Measurements from ENCODE around the gene GMFB.
"Not testable (repeated sequence)": the region's sequence is repeated elsewhere in the genome, so short reads cannot be mapped to it uniquely, and the experiment has no call there.

The GMFB gene

GRCh38 chr14:54490445-54491175 lies 1.8 kb upstream of the GMFB start:
- DNase-seq = no peak

GRCh38 chr14:54489731-54490444 lies 1.1 kb upstream of the GMFB start:
- no peak for DNase-seq

GRCh38 chr14:54489318-54489683 lies 521 bp upstream of the GMFB start:
- DNase-seq = no peak

- no peak for DNase-seq
These were observed 498 bp downstream of the GMFB start for GRCh38 chr14:54488318-54488645.

DNA sequence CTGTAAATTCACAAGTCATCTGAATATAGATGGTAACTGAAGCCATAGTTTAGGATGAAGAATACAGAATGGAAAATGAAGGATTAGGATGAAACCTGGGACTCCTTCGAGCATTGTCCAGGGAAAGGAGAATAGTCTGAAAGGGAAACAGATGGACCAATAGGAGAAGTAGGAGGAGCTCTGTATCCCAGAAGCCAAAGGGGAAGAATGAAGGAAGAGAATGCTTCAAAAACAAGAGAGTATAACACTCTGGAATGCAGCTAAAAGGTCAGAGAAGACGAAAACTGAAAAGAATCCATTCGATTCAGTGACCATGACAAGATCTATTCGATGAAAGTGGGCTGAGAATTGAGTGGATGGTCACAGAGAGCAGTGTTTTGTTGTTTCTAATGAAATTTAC lies 1.0 kb downstream of the GMFB start:
- DNase-seq = no peak

- DNase-seq = no peak
These were observed 2.1 kb downstream of the GMFB start for GRCh38 chr14:54486685-54487084.

DNA sequence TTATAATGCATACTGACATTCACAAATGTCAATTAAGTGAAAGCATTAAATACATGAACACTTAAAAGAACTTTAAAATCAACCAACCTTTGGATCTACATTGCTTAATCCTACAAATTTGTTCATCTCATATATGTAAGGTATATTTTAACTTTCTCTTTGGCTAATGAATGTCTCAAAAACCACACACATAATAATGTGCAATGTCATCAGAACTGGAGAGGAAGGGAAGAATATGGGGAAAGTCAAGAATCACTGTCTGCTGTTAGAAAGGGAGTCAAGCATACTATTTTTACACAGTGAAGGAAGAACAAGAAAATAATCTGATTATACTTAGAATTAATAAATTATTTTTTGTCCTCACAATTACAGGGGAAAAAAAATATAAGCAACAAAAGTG lies 4.9 kb downstream of the GMFB start:
- no peak for DNase-seq

DNA sequence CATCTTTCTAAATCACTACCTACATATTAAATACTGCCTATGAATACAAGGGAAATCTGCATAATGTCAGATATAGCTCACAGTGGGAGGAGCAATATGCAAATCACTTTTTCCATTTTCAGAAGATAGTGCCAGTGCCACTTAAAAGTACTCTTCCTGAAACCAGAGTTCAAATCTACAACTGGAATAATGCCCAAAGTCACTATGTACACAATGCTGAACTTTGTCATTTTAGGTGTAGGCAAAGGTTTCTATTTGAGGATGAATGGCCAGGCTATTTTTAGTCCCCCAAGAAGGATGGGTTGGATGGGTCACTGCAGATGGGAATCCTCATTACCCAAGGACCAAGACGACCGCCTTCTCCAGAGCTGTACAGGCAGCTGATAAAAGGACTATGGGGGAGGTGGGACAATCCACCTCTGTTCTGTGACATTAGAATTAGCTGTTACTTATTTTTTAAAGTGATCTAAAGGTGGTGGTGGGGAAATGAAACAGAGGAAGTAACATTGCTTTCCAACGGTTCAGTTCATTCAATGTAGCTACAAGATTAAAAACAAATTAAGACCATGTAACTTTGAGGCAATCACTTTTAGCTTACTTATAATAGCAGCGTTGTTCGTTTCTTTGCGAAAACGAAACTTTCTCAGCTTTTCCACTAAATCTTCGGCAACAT lies 5.6 kb downstream of the GMFB start:
- no peak for DNase-seq

DNA sequence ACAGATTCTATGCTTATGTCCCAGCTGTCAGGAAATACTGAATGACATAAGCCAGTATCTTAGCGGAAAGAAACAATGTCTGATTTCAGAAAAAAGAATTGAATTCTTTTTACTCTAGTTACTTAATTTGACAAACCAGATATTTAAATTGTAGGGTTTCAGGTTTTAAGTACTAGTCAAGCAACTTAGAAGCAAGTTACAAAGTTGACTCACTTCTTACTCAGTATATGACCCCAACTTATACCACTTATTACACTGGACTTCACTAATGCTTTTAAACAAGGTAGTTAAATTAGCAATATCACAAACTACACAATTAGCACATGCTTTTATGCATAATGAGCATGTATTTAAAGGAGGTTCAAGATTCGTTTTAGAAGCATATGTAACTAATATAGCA lies 7.1 kb downstream of the GMFB start:
- DNase-seq = no peak

DNA sequence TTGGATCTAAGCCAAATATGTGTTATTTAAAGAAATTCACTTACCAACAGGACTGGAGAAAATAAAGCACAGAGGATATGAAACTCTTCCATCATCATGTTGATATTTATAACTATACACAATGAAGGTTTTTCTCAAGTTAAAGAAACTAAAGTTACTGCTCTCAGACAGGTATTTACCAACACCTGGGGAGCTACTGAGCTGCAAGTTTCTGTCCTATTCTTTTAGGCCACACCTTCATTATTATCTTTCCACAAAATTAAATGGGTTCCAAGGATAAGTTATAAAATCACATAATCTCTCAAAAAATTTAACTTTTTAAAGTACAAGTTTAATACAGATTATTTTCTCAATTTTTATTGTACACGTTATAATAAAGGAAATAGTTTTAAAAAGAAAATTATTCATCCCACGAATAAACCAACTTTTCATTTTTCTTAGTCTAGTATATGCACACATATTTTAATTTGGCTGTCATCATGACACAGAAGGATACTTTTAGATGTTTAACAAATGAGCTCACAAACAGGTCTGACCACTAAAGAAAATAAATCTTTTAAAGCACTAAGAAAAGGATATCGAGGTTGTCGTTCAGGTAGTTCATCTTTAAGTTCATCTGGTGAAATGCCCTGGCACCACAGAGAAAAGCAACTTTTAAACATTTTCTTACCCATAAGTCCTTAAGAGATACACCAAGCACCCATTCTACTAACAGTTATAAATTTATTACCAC lies 7.8 kb downstream of the GMFB start:
- DNase-seq = no peak

DNA sequence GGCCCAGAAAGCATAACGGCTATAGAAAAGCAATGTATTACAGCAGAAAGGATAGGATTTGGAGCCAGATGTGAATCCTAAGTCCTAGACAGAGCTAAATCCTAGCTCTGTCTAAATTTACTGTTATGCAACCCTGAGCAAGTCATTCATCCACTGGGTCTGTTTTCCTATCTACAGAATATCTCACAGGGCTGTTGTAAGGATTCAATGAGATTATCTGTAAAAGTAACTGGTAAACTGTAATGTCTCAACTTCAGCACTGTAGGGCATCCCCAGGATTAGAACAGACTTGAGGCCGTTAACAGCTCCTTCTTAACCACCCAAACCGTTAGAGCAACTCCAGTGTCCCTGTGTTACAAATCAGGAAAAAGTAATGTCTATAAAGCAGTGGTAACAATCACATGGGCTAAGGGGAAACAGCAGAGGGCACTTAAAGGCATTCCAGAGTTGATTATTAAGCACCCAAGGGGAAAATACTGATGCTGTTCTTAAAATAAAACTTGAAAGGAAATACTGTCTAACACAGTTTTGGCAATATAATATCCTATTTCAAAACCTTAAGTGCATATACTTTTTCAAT lies 10.1 kb downstream of the GMFB start:
- no peak for DNase-seq

DNA sequence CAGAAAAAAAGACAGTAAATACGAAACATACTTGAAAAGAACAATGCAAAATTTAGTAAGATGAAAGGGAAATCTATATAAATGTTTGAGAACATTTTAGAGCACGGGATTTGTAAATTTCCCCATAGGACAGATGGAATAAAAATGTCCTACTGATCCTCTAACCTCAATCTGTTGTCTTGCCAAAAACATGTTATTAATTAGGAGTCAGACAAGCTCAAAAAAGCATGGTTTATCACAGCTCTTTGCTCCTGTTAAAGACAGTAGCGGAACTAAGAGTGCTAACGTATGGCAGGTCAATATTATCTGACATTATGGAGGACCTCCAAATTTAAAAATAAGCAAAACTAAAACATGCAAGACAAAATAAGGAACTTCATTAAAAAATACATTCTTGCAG lies 12.9 kb downstream of the GMFB start:
- DNase-seq = no peak

DNA sequence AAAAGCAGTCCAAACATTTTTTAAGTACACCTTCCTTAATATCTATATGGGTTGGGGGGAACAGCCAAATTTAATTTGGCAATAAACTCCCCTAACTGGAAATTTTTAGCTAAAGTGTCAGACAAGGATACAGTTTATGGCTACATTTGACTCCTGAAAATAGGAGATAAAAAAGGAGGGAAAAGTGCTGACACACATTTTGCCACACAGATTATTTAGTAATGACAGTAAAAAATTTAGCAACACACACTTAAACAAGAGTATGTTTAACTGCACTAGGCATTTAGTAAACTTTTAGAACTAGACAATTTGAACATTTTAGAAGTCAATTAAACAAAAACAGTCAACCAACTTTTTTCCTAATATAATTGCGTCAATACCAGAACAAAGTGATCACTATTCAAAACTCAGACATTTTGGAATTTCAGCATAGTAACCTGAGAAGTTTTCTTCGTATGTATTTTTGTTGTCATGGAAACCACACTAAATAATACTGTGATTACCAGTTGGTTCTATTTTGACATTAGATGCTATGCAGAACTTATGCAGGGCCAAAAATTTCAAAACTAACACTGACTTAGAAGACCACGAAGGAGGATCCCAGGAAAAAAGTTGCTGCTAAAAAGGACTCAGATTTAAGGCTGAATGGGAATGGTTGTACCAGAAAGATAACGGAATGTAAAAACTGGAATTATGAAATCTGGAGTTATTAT lies 13.4 kb downstream of the GMFB start:
- no peak for DNase-seq

GRCh38 chr14:54474232-54474793 lies 14.5 kb downstream of the GMFB start:
- DNase-seq = no peak

GRCh38 chr14:54472315-54472714 lies 16.5 kb downstream of the GMFB start:
- no peak for DNase-seq

GRCh38 chr14:54471641-54472040 lies 17.1 kb downstream of the GMFB start:
- DNase-seq = no peak

GRCh38 chr14:54470701-54471100 lies 18.1 kb downstream of the GMFB start:
- DNase-seq = no peak

GRCh38 chr14:54467280-54467679 lies 21.5 kb downstream of the GMFB start:
- DNase-seq = no peak

- DNase-seq = no peak
These were observed 23.1 kb downstream of the GMFB start for GRCh38 chr14:54465654-54466053.

GRCh38 chr14:54462048-54462447 lies 26.7 kb downstream of the GMFB start:
- DNase-seq = no peak

- DNase-seq = no peak
These were observed 29.7 kb downstream of the GMFB start for GRCh38 chr14:54459106-54459505.

- DNase-seq = not testable (repeated sequence)
These were observed 30.2 kb downstream of the GMFB start for GRCh38 chr14:54458536-54458935.

Data from DMS153 (cell line).